Activated T-helper 1 cell treated with anti-CD3 and anti-CD28 coated beads, Interleukin-2, amount 50 U/mL, for 16 hours (primary cell): ENCODE measurements around the gene MTHFS.
"Not testable (repeated sequence)": the region's sequence is repeated elsewhere in the genome, so short reads cannot be mapped to it uniquely, and the experiment has no call there.

Experiments
- DNase-seq, 2 donors: peaks; one replicate each; pipeline ENCODE4 v3.0.0-alpha.2; 2020; ENCODE audit warnings: low read depth in 1 of 2, low spot score in 1 of 2

MTHFS gene

GRCh38 chr15:79915776-79916501, 19.1 kb upstream of the MTHFS start:
- DNase-seq = not testable (repeated sequence)

DNA sequence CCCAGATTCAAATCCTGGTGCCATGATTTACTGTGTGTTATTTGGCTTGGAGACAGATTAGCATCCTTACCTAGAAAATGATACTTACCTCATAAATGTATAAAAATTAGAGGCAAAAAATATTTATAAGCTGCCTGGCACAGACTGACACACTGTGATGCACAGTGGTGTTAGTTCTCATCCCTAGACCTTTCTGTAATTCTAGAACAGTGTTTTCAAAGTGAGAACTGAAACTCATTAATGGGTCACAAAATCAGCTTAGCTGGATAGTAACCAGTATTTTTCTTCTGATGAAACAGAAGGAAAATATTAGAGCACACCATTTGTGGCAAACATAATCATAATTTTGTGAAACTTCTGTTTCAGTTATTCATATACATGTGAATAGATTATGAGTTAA, 17.9 kb upstream of the MTHFS start:
- no peak for DNase-seq

DNA sequence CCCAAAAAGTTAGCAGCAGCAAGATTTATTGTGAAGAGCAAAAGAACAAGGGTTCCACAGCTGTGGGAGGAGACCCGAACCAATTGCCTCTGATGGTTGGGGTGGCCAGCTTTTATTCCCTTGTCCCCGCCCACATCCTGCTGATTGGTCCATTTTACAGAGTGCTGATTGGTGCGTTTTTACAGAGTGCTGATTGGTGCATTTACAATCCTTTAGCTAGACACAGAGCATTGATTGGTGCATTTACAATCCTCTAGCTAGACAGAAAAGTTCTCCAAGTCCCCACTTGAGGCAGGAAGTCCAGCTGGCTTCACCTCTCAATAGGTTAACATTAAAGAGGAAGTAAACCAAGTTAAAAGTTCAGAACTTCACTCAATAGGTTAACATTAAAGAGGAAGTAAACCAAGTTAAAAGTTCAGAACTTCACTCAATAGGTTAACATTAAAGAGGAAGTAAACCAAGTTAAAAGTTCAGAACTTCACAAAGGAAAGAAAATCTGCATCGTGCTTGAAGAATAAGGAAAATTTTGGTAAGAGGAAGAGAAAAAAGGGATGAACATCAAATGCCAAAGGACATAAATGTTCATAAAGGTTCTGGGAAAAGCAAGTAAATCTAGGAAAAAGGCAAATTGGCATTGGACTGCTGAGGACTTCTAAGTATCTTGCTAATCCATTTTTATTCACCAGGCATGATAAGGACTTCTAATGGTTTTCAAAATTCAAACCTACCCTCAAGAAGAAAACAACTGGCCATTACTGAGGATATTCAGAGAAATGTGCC, 12.9 kb upstream of the MTHFS start:
- DNase-seq = not testable (repeated sequence)

DNA sequence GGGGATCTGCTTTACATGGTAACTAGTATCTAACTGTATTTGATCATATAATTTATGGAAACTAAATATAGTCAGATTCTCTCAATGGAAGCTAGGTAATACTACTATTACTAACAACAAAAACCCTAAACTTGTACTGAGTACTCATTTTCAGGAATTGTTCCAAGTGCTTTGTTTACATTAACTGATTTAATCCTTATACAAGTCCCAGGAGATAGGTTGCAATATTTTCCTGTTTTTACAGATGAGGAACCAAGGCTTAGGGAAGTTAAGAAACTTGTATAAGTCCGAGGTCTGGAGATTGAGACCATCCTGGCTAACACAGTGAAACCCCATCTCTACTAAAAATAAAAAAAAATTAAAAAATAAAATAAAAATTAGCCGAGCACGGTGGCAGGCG, 7.5 kb upstream of the MTHFS start:
- DNase-seq = no peak

GRCh38 chr15:79903626-79904025, 6.8 kb upstream of the MTHFS start:
- DNase-seq = no peak

GRCh38 chr15:79903144-79903543, 6.3 kb upstream of the MTHFS start:
- DNase-seq = no peak

- DNase-seq = no peak
These were observed 5.1 kb upstream of the MTHFS start for GRCh38 chr15:79901958-79902357.

DNA sequence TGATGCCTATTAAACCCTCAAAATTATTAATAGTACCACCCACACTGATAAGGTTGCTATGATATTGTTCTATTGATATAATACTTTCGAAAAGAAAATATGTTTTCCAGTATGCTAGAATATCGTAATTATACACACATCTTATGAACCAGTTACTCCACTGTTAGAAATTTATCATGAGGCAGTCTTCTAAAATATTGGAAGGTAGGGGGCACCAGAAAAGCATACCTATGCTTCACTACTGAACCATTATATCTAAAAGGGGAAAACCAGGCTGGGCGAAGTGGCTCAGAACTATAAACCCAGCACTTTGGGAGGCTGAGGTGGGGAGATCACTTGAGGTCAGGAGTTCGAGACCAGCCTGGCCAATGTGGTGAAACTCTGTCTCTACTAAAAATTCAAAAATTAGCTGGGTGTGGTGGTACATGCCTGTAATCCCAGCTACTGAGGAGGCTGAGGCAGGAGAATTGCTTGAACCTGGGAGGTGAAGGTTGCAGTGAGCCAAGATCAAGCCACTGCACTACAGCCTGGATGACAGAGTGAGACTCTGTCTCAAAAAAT, 4.1 kb upstream of the MTHFS start:
- DNase-seq = not testable (repeated sequence)

DNA sequence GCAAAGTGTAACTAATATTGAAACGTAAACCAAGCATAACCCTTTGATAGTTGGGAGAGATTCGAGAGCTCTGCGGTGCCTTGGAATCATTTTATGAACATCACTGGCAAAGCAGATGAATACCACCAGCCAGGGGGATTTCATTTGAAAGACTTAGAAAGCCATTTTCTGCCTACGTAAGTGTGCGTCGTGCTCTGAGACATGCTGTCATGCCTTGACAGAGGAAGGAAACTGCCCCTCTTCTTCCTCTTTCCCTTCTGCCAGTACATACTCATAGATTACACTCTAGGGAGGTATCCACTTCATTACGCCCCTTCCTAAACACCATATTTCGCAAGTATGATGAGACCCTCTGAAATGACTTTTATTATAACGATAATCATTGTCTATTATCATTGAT, 3.3 kb upstream of the MTHFS start:
- no peak for DNase-seq

DNA sequence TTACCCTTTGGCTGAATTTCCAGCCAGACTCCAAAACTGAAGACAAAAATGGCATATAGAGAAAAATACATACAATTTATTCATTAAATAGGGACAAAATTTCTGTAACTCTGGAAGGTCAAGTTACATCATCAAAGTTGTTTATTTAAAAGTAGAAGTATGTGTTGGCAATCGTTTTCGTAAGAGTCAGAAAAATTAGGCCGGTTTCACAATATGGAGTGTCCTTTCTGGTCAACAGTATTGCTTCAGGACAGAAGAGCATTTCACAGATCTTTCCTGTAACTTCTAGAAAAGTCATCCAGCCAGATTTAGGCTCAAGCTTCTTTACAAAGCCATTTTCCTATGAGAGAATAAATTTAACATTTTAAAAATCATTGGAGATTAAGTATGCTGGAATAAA, 2.0 kb upstream of the MTHFS start:
- not testable (repeated sequence) for DNase-seq

GRCh38 chr15:79898369-79898768, 1.6 kb upstream of the MTHFS start:
- no peak for DNase-seq

DNA sequence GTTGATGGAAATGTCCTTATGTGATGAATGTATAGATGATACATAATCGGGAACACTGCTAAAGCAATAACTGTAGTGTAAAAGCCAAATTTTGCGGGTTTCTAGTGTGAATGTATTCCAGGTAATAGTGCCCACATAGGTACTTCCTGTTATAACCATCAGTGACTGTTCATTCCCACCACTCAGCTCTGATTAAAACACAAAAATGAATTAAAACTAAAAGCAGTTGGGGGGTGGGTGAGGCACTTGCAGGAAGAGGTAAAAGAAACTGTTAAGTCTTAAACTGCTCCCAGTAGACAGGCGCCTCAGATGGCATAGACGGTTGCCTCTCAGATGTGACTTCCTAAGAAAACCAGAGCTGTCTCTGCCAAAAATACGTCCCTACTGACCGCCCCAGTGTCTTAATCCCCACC, 893 bp upstream of the MTHFS start:
- DNase-seq = no peak

GRCh38 chr15:79897380-79897678, 515 bp upstream of the MTHFS start:
- DNase-seq = no peak

DNA sequence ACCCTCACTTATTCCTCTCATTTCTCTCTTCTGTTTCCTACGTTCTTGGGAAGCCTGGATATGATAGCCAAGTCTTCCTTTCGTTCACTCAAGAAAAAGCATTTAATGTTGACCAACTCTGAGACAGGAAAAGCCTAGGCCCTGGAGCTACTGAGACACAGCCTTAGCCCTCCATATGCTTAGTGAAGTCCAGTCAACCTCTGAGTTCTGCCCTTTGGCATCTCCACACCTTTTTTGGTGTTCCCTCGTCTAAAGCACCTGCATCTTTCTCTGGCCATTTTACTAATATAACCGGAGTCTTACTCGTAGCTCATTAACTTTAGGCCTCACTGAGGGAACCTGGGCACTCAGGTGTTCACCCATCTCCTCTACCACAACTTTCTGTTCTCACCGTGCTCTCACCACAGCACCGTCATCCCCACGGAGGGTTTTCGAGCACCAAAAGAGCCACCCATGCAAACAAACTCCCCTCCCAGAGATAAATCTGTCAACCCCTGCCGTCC, 632 bp downstream of the MTHFS start:
- no peak for DNase-seq

GRCh38 chr15:79887054-79887930, 9.5 kb downstream of the MTHFS start:
- no peak for DNase-seq

GRCh38 chr15:79886124-79886523, 10.7 kb downstream of the MTHFS start:
- DNase-seq = no peak

DNA sequence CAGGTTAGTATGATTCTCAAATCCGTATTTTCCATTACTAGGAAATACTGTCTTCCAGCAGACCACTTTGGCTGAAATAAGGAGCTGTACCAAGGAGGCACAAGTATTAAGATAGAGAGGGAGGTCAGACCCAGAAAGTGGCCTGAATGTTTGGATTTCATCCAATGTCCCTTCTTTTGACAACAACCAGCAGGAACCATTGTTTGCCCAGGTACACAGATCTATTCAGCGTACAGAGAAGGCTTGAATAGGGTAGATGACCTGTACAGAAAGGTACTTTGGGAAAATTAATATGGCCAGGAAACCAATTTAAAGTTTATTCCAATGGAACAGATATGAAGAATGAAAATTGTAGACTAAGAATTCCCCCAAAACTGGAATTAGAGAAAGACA, 12.6 kb downstream of the MTHFS start:
- no peak for DNase-seq

- no peak for DNase-seq
These were observed 13.1 kb downstream of the MTHFS start for GRCh38 chr15:79883579-79884203.

DNA sequence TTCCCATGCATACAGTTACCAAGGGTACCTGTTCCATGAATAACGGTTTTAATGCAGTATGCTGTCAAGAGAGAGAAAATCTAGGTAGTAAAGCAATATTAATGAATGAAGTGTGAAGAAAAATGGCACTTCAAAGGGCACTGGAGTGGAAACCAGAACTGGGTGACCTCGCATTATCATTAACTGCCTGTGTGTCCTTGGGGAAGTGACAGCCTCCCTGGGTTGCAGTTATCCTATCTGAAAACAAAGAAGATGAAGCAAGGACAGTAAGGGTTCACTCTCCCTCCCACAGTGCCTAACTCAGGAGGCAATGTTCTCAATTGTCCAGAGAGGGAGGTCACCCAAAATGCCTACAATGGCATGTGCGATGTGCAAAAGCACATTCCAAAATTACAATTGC, 15.1 kb downstream of the MTHFS start:
- DNase-seq = no peak

GRCh38 chr15:79881254-79881653, 15.6 kb downstream of the MTHFS start:
- DNase-seq = no peak
